Esophagus muscularis mucosa (tissue), 4 donors: ENCODE results near the gene TES.

Source experiments
- EP300 ChIP-seq: sonication (generic); formaldehyde crosslinking; IDR thresholded peaks from one replicate; pipeline ENCODE4 v1.6.1; 2017; ENCODE audit warnings: antibody characterized with exemption
- POLR2A ChIP-seq: fragments of 450-650 bp; IDR thresholded peaks from one replicate; pipeline ENCODE4 v1.6.1; 2017; ENCODE audit warnings: antibody characterized with exemption, moderate library complexity, mild to moderate bottlenecking, low read depth
- POLR2AphosphoS5 ChIP-seq, 2 donors: sonication (generic); formaldehyde crosslinking; IDR thresholded peaks; one replicate each; pipeline ENCODE4 v1.6.1; 2017; ENCODE audit warnings: antibody characterized with exemption in 2 of 2
- TF ChIP-seq, protein P1 (sequence below), 3 experiments: fragments of 200-600 bp in 2 of 3; fragments of 450-650 bp in 1 of 3; sonication (generic) in 2 of 3; IDR thresholded peaks; one replicate each; pipeline ENCODE4 v1.5.1; 2017 to 2019; ENCODE audit warnings: antibody characterized with exemption in 3 of 3, mild to moderate bottlenecking in 2 of 3, moderate library complexity in 1 of 3

DNA sequence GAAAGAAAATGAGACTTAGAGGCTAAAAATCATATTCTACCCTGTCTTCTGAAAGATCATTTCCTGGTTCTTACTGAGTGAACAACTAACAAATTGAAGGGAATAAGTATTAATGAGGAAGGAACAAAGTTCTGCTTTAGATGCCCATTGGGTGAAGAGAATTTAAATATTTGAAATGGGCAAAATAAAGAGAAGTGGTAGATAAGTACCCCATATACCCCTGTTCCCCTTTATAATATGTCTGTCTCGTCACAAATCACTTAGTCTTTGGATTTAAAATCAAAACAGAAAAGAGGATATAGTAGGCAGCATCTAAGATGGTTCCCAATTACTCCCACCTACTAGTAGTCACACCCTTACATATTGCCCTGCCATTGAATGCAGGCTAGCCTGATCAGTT, 13.2 kb downstream of the TES start:
- TF ChIP-seq, protein P1, sequence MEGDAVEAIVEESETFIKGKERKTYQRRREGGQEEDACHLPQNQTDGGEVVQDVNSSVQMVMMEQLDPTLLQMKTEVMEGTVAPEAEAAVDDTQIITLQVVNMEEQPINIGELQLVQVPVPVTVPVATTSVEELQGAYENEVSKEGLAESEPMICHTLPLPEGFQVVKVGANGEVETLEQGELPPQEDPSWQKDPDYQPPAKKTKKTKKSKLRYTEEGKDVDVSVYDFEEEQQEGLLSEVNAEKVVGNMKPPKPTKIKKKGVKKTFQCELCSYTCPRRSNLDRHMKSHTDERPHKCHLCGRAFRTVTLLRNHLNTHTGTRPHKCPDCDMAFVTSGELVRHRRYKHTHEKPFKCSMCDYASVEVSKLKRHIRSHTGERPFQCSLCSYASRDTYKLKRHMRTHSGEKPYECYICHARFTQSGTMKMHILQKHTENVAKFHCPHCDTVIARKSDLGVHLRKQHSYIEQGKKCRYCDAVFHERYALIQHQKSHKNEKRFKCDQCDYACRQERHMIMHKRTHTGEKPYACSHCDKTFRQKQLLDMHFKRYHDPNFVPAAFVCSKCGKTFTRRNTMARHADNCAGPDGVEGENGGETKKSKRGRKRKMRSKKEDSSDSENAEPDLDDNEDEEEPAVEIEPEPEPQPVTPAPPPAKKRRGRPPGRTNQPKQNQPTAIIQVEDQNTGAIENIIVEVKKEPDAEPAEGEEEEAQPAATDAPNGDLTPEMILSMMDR (IDR thresholded peaks at IDR 0.05): no peak
- no peak for TF ChIP-seq POLR2AphosphoS5 (IDR thresholded peaks at IDR 0.05)
- no peak for TF ChIP-seq POLR2A
- TF ChIP-seq EP300: no peak
